HG03159 (cell line): ENCODE measurements around the gene TMEM14A.
A peak's percentile ranks its signal among the peaks of the same experiment; 100 is the strongest.
"Not testable (repeated sequence)": the region's sequence is repeated elsewhere in the genome, so short reads cannot be mapped to it uniquely, and the experiment has no call there.

Experiments used
- ATAC-seq: cut with Tn5 transposase; IDR thresholded peaks from one replicate; pipeline ENCODE4 v1.9.1; 2021; ENCODE audit warnings: mild to moderate bottlenecking, moderate library complexity; ENCODE audit not compliant: unreplicated experiment

Gene TMEM14A

GRCh38 chr6:52655941-52656340 lies 15.0 kb upstream of the TMEM14A start:
- not testable (repeated sequence) for ATAC-seq

GRCh38 chr6:52657870-52658269 lies 13.0 kb upstream of the TMEM14A start:
- ATAC-seq: no peak

GRCh38 chr6:52661551-52661950 lies 9.4 kb upstream of the TMEM14A start:
- ATAC-seq: no peak

- ATAC-seq: no peak
These were observed 8.9 kb upstream of the TMEM14A start for GRCh38 chr6:52662031-52662430.

- peak; percentile 38 for ATAC-seq
These were observed 7.6 kb upstream of the TMEM14A start for GRCh38 chr6:52663120-52663935.

GRCh38 chr6:52663936-52664185 lies 7.1 kb upstream of the TMEM14A start:
- no peak for ATAC-seq

- peak; percentile 87 for ATAC-seq
These were observed 6.5 kb upstream of the TMEM14A start for GRCh38 chr6:52664186-52664990.

- no peak for ATAC-seq
These were observed 5.8 kb upstream of the TMEM14A start for GRCh38 chr6:52664991-52665686.

GRCh38 chr6:52666071-52666470 lies 4.8 kb upstream of the TMEM14A start:
- no peak for ATAC-seq

GRCh38 chr6:52666523-52666922 lies 4.4 kb upstream of the TMEM14A start:
- no peak for ATAC-seq

- ATAC-seq: no peak
These were observed 3.3 kb upstream of the TMEM14A start for GRCh38 chr6:52667572-52667971.

- ATAC-seq: no peak
These were observed 763 bp downstream of the TMEM14A start for GRCh38 chr6:52671676-52672075.

GRCh38 chr6:52672412-52673025 lies 1.6 kb downstream of the TMEM14A start:
- no peak for ATAC-seq

GRCh38 chr6:52674666-52675065 lies 3.8 kb downstream of the TMEM14A start:
- no peak for ATAC-seq

GRCh38 chr6:52675372-52675771 lies 4.5 kb downstream of the TMEM14A start:
- no peak for ATAC-seq

- not testable (repeated sequence) for ATAC-seq
These were observed 5.7 kb downstream of the TMEM14A start for GRCh38 chr6:52676631-52677030.

GRCh38 chr6:52681416-52681815 lies 10.5 kb downstream of the TMEM14A start:
- no peak for ATAC-seq

GRCh38 chr6:52686878-52687699 lies 16.2 kb downstream of the TMEM14A start:
- ATAC-seq: no peak

- ATAC-seq: no peak
These were observed 18.9 kb downstream of the TMEM14A start for GRCh38 chr6:52689857-52690256.

GRCh38 chr6:52691718-52692117 lies 20.8 kb downstream of the TMEM14A start:
- no peak for ATAC-seq
